Measurements from ENCODE around the gene UBTF.

UBTF gene

GRCh38 chr17:44167181-44167861, 52.2 kb downstream of the UBTF start:
- Histone ChIP-seq H2AFZ (no peak overlapping the region), H3K9ac (no peak overlapping the region)

GRCh38 chr17:44164476-44164875, 55.0 kb downstream of the UBTF start:
- H3K27ac ChIP-seq, result no peak overlapping the region
- no peaks in the 10 kb centered on the region for H3K9me3 ChIP-seq (ENCODE audit: control insufficient read depth, low read length)
- no peak overlapping the region for H3K4me2 ChIP-seq (ENCODE audit: low read length)
- TF ChIP-seq CTCF (IDR thresholded peaks at IDR 0.05), result no peak
- H3K79me2 ChIP-seq, result no peaks in the 10 kb centered on the region
- H2AFZ ChIP-seq, result no peak overlapping the region
- H3K4me1 ChIP-seq, result peaks cover 15% of the 10 kb centered on the region
- no peaks in the 10 kb centered on the region for H3K27me3 ChIP-seq (ENCODE audit: control insufficient read depth, insufficient read depth, low read length)
- H3K4me3 ChIP-seq (ENCODE audit: low read depth, low read length), result no peak overlapping the region
- no peak overlapping the region for H3K9ac ChIP-seq
- no peaks in the 10 kb centered on the region for H3K36me3 ChIP-seq (ENCODE audit: control insufficient read depth, insufficient read depth, low read length)

More at GRCh38 chr17:44167181-44167861, 52.2 kb downstream of the UBTF start:
- Histone ChIP-seq H3K4me3 (ENCODE audit: low read depth, low read length) (no peak overlapping the region), H3K4me2 (ENCODE audit: low read length) (no peak overlapping the region), H3K36me3 (ENCODE audit: control insufficient read depth, insufficient read depth, low read length) (no peaks in the 10 kb centered on the region), H3K9me3 (ENCODE audit: control insufficient read depth, low read length) (no peaks in the 10 kb centered on the region), H3K4me1 (peaks cover 19% of the 10 kb centered on the region), H3K27ac (no peak overlapping the region), H3K27me3 (ENCODE audit: control insufficient read depth, insufficient read depth, low read length) (no peaks in the 10 kb centered on the region), H3K79me2 (no peaks in the 10 kb centered on the region)
- no peak for TF ChIP-seq CTCF (IDR thresholded peaks at IDR 0.05)

- Histone ChIP-seq H3K27me3 (ENCODE audit: control insufficient read depth, insufficient read depth, low read length) (no peaks in the 10 kb centered on the region), H3K4me2 (ENCODE audit: low read length) (peak overlapping the region; percentile 65), H3K4me1 (peaks cover 14% of the 10 kb centered on the region), H3K79me2 (no peaks in the 10 kb centered on the region), H3K9ac (no peak overlapping the region), H2AFZ (peak overlapping the region; percentile 44), H3K9me3 (ENCODE audit: control insufficient read depth, low read length) (no peaks in the 10 kb centered on the region), H3K4me3 (ENCODE audit: low read depth, low read length) (peak overlapping the region; percentile 27), H3K36me3 (ENCODE audit: control insufficient read depth, insufficient read depth, low read length) (no peaks in the 10 kb centered on the region), H3K27ac (peak overlapping the region; percentile 84)
- no peak for TF ChIP-seq CTCF (IDR thresholded peaks at IDR 0.05)
Measured at GRCh38 chr17:44159519-44160210, 59.8 kb downstream of the UBTF start.

GRCh38 chr17:44155488-44155887, 64.0 kb downstream of the UBTF start:
- H3K27me3 ChIP-seq (ENCODE audit: control insufficient read depth, insufficient read depth, low read length), result no peaks in the 10 kb centered on the region
- no peak overlapping the region for H3K27ac ChIP-seq
- H3K36me3 ChIP-seq (ENCODE audit: control insufficient read depth, insufficient read depth, low read length), result no peaks in the 10 kb centered on the region
- no peak overlapping the region for H2AFZ ChIP-seq
- H3K4me3 ChIP-seq (ENCODE audit: low read depth, low read length), result no peak overlapping the region
- H3K4me2 ChIP-seq (ENCODE audit: low read length), result no peak overlapping the region
- H3K9me3 ChIP-seq (ENCODE audit: control insufficient read depth, low read length), result no peaks in the 10 kb centered on the region
- no peak for TF ChIP-seq CTCF (IDR thresholded peaks at IDR 0.05)
- no peaks in the 10 kb centered on the region for H3K79me2 ChIP-seq
- H3K4me1 ChIP-seq, result peaks cover 14% of the 10 kb centered on the region
- no peak overlapping the region for H3K9ac ChIP-seq

Data from parathyroid adenoma (tissue), 2 donors.